K562 (cell line): ENCODE results near the gene ITPKA. TPM values are rescaled to one million over a fixed set of nuclear protein-coding genes. Genes with fewer than 3 reads are reported as not detected.
A peak's percentile ranks its signal among the peaks of the same experiment; 100 is the strongest.

Experiments used
- BRF2 ChIP-seq: IDR thresholded peaks from 3 replicates; pipeline ENCODE4 v1.6.1; 2011; ENCODE audit warnings: borderline replicate concordance, mild to moderate bottlenecking; ENCODE audit not compliant: insufficient read length, insufficient read depth
- CGGBP1 ChIP-seq: fragments of 250-450 bp; sonication (Bioruptor Pico); IDR thresholded peaks from 2 replicates; pipeline ENCODE4 v1.9.0; 2021; ENCODE audit warnings: mild to moderate bottlenecking
- HDAC8 ChIP-seq: fragments of 450-650 bp; IDR thresholded peaks from 2 replicates; pipeline ENCODE4 v1.6.1; 2016; ENCODE audit warnings: mild to moderate bottlenecking, missing genetic modification characterization, moderate library complexity, missing compliant biosample characterization
- RBM22 ChIP-seq: fragments of 200-400 bp; formaldehyde crosslinking; IDR thresholded peaks from 2 replicates; pipeline ENCODE4 v1.6.1; 2018; ENCODE audit warnings: low read length, low read depth; ENCODE audit not compliant: poor library complexity, severe bottlenecking
- SRSF9 ChIP-seq: fragments of 200-400 bp; formaldehyde crosslinking; IDR thresholded peaks from 2 replicates; pipeline ENCODE4 v1.6.1; 2017; ENCODE audit warnings: low read depth, low read length, borderline replicate concordance
- UBTF ChIP-seq, 2 experiments: IDR thresholded peaks; 2 replicates each; pipeline ENCODE4 v1.6.1; 2012; ENCODE audit warnings: improper control_type of control experiment in 2 of 2, low read depth in 2 of 2, low read length in 2 of 2, borderline replicate concordance in 1 of 2
- ZBTB11 ChIP-seq, 3 experiments: fragments of 200-800 bp in 1 of 3; fragments of 250-450 bp in 1 of 3; fragments of 450-650 bp in 1 of 3; sonication (Bioruptor Pico) in 1 of 3; sonication (Bioruptor generic) in 1 of 3; formaldehyde crosslinking in 1 of 3; IDR thresholded peaks; 2 replicates each; pipeline versions ENCODE4 v1.6.1 to v1.8.0; 2016 to 2022; ENCODE audit warnings: mild to moderate bottlenecking in 2 of 3, missing genetic modification characterization in 2 of 3, missing compliant biosample characterization in 1 of 3, moderate library complexity in 1 of 3
- ZFP91 ChIP-seq: sonication (generic); formaldehyde crosslinking; IDR thresholded peaks from 2 replicates; pipeline ENCODE4 v1.8.0; 2022; ENCODE audit warnings: mild to moderate bottlenecking, missing genetic modification reagents
- polyA plus RNA-seq, 8 experiments: library from polyadenylated mRNA; depleted of rRNA in 4 of 8; stranded (reverse) in 5 of 8; unstranded in 3 of 8; fragments of >200 nt; fragmentation: Nextera tagmentation in 2 of 8; fragmentation: Illumina TruSeq in 1 of 8; extraction: Ambion mirVana in 2 of 8; extraction: Trizol in 1 of 8; gene quantifications; 2 replicates each; pipeline versions ENCODE4 v1.2.1 to v1.2.3, GENCODE V29; 2011 to 2014; ENCODE audit warnings: inconsistent platforms in 1 of 8, missing spikeins in 1 of 8
- total RNA-seq, 7 experiments: library from RNA; depleted of rRNA in 6 of 7; stranded (reverse); fragments of >200 nt in 6 of 7; fragmentation: Illumina TruSeq in 2 of 7; extraction: Trizol in 2 of 7; gene quantifications; 2 replicates each; pipeline versions ENCODE4 v1.2.1 to v1.2.3, GENCODE V29; 2011 to 2021; ENCODE audit warnings: low replicate concordance in 1 of 7

Gene ITPKA
- total and polyA plus RNA-seq, 9 of the 15 experiments (the other 6 are each of a cell fraction or from before 2014, with no cell fraction given): 0.14 to 68.4 (median 11.5) TPM

- no peak for TF ChIP-seq ZFP91
- TF ChIP-seq CGGBP1 (CRISPR knock-in tag): no peak
- peak in 1 of 2 experiments; percentile 60; a peak in 1 of 4 replicates for TF ChIP-seq UBTF (IDR thresholded peaks at IDR 0.05; ENCODE audit: borderline replicate concordance in 1 of 2, low read depth in 2 of 2, low read length in 2 of 2)
- no peak for TF ChIP-seq BRF2
- TF ChIP-seq ZBTB11 (CRISPR knock-in tag; IDR thresholded peaks at IDR 0.05): peak in 1 of 3 experiments; percentile 69; a peak in 2 of 6 replicates
- TF ChIP-seq HDAC8 (tag): 0 out of 2 replicates have a peak, but pooled peaks have one; percentile 5
- no peak for TF ChIP-seq SRSF9
- no peak for TF ChIP-seq RBM22
Measured at GRCh38 chr15:41494922-41495735, 1.5 kb downstream of the ITPKA start (continued).
